Progenitor cell of endocrine pancreas (in vitro differentiated cells): ENCODE results near the gene CYP4F22. TPM values are rescaled to one million over a fixed set of nuclear protein-coding genes. Genes with fewer than 3 reads are reported as not detected.

Experiments used
- DNase-seq: peaks from one replicate; pipeline ENCODE4 v3.0.0; 2021; ENCODE audit warnings: low spot score; ENCODE audit not compliant: unreplicated experiment
- H3K27ac Mint-ChIP-seq: 2 replicates; pipeline ENCODE4 v1.8.0; 2021; ENCODE audit warnings: mild to moderate bottlenecking, moderate library complexity, mixed read lengths
- H3K27me3 Mint-ChIP-seq: 2 replicates; pipeline ENCODE4 v1.8.0; 2021; ENCODE audit warnings: mixed read lengths
- H3K36me3 Mint-ChIP-seq: 2 replicates; pipeline ENCODE4 v1.8.0; 2022; ENCODE audit warnings: mixed read lengths; ENCODE audit not compliant: insufficient read depth
- H3K4me1 Mint-ChIP-seq: 2 replicates; pipeline ENCODE4 v1.8.0; 2021; ENCODE audit warnings: low read depth, mixed read lengths
- H3K4me3 Mint-ChIP-seq: 2 replicates; pipeline ENCODE4 v1.8.0; 2021; ENCODE audit warnings: low read depth, mild to moderate bottlenecking, moderate library complexity, mixed read lengths
- H3K9me3 Mint-ChIP-seq: 2 replicates; pipeline ENCODE4 v1.8.0; 2021; ENCODE audit warnings: low read depth, mixed read lengths
- total RNA-seq: library from RNA; stranded (reverse); gene quantifications from 2 replicates; pipeline ENCODE4 v1.2.1, GENCODE V29; 2021
- TF ChIP-seq, protein P1 (sequence below): fragments of 200-600 bp; sonication (generic); IDR thresholded peaks from one replicate; pipeline ENCODE4 v1.5.0; 2021; ENCODE audit warnings: antibody characterized with exemption, mild to moderate bottlenecking; ENCODE audit not compliant: unreplicated experiment

CYP4F22 gene
- total RNA-seq, 1 donor from 2014 or later, result not detected

DNA sequence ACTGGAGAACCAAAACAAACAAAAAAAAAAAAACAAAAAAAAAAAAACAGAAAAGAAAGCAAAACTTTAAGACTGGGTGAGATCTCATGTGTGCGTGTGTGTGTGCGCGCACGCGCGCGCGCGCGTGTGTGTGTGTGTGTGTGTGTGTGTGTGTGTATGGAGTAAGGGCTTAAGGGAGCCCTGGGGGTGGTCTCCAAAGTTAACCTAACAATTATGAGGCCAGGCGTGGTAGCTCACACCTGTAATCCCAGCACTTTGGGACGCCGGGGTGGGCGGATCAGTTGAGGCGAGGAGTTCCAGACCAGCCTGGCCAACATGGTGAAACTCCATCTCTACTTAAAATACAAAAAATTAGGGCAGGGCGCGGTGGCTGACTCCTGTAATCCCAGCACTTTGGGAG is 46.7 kb downstream of the CYP4F22 start:
- Mint-ChIP-seq H3K27ac (no peak overlapping the region), H3K4me1 (peaks cover 1% of the 10 kb centered on the region), H3K27me3 (peaks cover 20% of the 10 kb centered on the region), H3K36me3 (no peaks in the 10 kb centered on the region), H3K4me3 (no peak overlapping the region), H3K9me3 (peaks cover 5% of the 10 kb centered on the region)
- no peak for DNase-seq
- TF ChIP-seq, protein P1, sequence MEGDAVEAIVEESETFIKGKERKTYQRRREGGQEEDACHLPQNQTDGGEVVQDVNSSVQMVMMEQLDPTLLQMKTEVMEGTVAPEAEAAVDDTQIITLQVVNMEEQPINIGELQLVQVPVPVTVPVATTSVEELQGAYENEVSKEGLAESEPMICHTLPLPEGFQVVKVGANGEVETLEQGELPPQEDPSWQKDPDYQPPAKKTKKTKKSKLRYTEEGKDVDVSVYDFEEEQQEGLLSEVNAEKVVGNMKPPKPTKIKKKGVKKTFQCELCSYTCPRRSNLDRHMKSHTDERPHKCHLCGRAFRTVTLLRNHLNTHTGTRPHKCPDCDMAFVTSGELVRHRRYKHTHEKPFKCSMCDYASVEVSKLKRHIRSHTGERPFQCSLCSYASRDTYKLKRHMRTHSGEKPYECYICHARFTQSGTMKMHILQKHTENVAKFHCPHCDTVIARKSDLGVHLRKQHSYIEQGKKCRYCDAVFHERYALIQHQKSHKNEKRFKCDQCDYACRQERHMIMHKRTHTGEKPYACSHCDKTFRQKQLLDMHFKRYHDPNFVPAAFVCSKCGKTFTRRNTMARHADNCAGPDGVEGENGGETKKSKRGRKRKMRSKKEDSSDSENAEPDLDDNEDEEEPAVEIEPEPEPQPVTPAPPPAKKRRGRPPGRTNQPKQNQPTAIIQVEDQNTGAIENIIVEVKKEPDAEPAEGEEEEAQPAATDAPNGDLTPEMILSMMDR, result no peak

DNA sequence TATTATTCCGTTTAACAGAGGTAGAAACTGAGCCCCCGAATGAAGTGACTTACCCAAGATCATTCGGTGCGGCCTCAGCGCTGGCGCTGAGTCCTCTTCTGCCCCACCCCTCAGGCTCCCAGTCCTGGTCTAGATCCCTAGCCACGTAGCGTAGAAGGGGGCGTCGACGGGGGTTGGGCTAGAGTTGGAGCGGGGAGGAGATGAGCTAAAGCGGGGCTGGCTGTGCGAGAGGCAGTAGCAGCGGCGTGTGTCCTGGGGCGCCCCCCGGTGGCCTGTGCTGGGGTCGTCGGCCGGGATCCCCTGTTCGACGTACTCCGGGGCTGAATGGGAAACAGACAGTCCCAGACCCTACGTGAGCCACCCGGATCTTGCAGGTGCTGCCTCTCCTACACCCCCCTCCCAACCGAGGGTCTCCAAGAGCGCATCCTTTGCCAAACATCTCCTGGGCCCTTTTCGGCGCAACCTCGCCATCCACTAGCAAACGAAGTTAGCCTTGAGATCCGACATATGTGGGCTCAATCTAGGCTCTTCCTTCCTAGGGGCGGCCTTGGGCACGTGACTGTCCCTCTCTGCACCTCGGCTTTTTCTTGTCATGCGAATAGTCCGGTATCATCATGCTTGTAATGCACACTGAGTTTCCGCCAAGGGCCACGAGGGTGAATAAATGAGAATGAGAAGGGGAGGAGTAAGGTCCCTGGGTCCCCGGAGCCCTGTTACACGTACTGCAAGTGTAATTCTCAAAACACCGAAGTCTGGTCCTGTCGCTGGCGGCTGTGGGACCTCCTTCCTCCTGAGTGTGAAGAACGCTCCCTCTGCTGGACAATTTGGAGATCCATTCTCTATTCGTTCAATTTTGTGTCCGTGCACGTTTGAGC is 47.7 kb downstream of the CYP4F22 start:
- TF ChIP-seq, protein P1, result peak; percentile 71
- Mint-ChIP-seq H3K4me1 (peaks cover 1% of the 10 kb centered on the region), H3K4me3 (no peak overlapping the region), H3K27me3 (peaks cover 20% of the 10 kb centered on the region), H3K27ac (no peak overlapping the region), H3K36me3 (no peaks in the 10 kb centered on the region), H3K9me3 (peaks cover 2% of the 10 kb centered on the region)
- DNase-seq, result peak; percentile 34

DNA sequence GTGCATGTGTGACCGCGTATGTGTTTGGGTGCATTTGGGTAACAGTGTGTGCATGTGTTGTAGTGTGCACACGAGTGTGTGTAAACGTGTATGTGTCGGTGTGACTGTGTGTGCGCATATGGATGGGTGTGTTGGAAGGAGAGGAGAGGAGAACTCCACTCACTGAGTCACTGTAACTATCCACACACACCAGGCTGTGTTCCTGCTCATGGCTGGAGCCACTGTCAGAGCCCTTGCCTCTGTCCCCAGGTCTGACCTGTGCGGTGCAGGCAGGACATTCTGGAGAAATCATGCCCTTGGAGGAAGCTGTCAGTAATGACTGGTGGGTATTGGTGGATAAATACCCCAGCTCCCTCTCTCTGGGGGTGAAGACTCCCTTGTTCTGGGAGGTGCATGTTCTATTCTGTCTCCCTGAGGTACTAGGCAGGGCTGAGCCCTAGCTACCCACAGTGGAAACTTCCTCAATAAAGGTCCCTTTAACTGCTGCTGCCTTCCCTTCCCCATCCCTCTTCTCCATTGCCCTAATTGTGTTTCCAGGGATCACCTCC is 48.4 kb downstream of the CYP4F22 start:
- TF ChIP-seq, protein P1, result no peak
- Mint-ChIP-seq H3K4me3 (no peak overlapping the region), H3K36me3 (no peaks in the 10 kb centered on the region), H3K27ac (no peak overlapping the region), H3K27me3 (peaks cover 20% of the 10 kb centered on the region), H3K9me3 (peaks cover 3% of the 10 kb centered on the region), H3K4me1 (peaks cover 1% of the 10 kb centered on the region)
- DNase-seq, result no peak

DNA sequence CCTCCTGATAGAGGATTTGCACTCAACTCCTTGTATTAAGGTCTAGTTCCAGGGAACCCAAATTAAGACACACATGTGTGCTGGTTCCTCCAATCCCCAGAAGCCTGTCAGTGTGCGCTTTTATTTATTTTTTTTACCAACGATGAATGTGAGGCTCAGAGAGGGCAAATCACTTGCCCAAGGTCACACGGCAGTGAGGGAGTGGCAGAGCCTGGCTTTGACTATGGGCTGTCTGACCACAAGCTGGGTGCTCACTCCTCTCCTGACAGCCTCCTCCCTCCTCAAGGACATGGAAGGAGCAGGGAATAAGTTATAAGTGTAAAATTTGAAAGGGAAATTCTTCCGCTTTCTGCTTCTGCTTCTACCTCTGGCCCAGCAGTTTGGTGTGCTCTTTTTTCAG is 48.9 kb downstream of the CYP4F22 start:
- no peak for DNase-seq
- TF ChIP-seq, protein P1, result no peak
- Mint-ChIP-seq H3K9me3 (peaks cover 5% of the 10 kb centered on the region), H3K4me1 (peaks cover 1% of the 10 kb centered on the region), H3K27me3 (peaks cover 20% of the 10 kb centered on the region), H3K4me3 (no peak overlapping the region), H3K36me3 (no peaks in the 10 kb centered on the region), H3K27ac (no peak overlapping the region)

DNA sequence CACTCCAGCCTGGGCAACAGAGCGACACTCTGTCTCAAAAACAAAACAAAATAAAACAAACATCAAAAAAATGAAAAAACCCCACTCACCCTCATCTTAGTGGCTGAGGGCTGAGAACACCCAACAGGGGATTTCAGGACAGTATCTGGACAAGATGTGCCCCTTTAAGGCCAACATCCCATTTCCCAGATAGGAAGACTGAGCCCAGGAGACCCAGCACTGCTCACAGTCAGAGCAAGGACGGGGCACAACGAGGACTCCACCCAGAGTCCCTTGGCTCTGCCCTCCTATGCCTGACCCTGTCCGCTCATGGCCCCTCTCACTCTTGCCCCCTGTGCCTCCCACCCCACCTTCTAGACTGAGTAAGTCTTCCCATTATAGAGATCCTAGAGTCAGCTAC is 53.8 kb downstream of the CYP4F22 start:
- no peak for DNase-seq
- no peak overlapping the region for H3K4me3 Mint-ChIP-seq
- no peak overlapping the region for H3K27ac Mint-ChIP-seq
- TF ChIP-seq, protein P1, result no peak
- H3K36me3 Mint-ChIP-seq, result peaks cover 2% of the 10 kb centered on the region
- no peaks in the 10 kb centered on the region for H3K27me3 Mint-ChIP-seq
- no peaks in the 10 kb centered on the region for H3K4me1 Mint-ChIP-seq
- peaks cover 30% of the 10 kb centered on the region for H3K9me3 Mint-ChIP-seq
